GM11168 (cell line): Measurements from ENCODE around the gene POLR2J3.
"Not testable (repeated sequence)": the region's sequence is repeated elsewhere in the genome, so short reads cannot be mapped to it uniquely, and the experiment has no call there.

ENCODE experiments used
- in situ Hi-C: fragments of 300-500 bp; cut with MboI; formaldehyde crosslinking; loops from one replicate; pipeline ENCODE4 v1.12.0; 2022; ENCODE audit warnings: low sequenced_read_pairs; ENCODE audit not compliant: unreplicated experiment

The POLR2J3 gene

GRCh38 chr7:102592477-102593019, 20.2 kb upstream of the POLR2J3 start:
- in situ Hi-C loops = not testable (repeated sequence)

DNA sequence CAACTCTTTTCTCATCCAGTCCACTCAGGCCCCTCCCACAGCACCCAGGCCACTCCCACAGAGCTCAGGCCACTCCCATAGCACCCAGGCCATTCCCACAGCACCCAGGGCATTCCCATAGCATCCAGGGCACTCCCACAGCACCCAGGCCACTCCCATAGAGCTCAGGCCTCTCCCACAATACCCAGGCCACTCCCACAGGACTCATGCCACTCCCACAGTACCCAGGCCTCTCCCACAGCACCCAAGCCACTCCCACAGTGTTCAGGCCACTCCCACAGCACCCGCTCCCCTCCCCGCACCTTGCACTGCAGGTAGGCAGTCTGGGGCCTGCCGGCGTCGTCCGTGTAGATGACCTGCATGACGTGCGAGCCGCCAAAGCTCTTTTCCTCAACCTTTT, 17.5 kb upstream of the POLR2J3 start:
- in situ Hi-C loops = not testable (repeated sequence)

DNA sequence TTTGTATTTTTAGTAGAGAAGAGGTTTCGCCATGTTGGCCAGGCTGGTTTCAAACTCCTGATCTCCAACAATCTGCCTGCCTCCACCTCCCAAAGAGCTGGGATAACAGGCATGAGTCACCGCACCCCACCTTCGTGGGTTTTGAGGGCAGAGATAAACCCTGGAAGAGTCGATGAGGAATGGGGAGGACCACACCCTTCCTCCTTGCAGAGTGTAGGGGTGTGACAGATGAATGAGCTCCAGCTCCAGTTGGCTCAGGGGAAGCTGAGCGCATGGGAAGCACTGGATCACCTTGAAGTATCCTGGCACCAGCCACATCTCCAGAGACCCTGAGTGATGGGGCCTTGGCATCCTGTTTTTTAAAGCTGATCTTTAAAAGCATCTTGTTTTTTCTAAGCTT, 11.1 kb upstream of the POLR2J3 start:
- in situ Hi-C loops = not testable (repeated sequence)

- in situ Hi-C loops = not testable (repeated sequence)
Measured at GRCh38 chr7:102581722-102582121, 9.3 kb upstream of the POLR2J3 start.

- in situ Hi-C loops = not testable (repeated sequence)
Measured at GRCh38 chr7:102578486-102578885, 6.1 kb upstream of the POLR2J3 start.

DNA sequence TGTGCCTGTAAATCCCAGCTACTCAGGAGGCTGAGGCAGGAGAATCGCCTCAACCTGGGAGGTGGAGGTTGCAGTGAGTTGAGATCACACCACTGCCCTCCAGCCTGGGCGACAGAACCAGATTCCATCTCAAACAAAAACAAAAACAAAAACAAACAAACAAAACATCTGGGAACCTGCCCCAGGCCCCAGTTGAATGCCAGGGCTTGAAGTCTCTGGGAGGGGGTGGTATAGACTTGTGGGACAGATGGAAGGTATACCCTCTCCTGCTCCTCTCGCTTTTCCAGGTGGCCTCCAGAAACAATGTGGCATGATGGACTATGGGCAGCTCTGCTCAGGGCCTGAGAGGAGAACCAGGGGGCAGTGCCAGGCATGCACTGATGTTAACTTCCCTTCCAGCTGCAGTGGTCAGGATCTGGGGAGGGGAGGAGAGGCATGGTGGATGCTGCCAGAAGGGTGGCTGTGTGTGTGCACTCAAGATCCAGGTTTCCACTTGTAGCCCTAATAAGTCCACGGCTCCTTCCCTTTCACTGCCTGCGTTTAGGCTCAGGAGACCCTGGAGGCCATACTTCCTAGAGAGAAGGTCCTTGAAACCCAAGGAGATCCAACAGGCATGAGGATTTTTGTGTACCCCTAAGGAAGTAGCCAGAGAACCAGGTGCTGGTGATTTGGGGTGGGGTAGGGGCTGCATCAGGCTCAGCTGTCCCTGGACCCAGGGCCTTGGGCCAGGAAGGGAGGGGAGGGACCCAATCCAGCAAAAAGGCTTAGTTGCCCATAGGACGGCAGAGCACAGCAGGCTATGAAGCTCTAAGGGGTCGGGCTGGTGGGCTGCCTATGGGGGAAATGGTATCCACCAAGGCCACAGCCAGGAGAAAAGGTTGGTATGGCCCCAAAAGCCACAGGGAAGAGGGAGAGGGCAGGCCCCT, 5.2 kb upstream of the POLR2J3 start:
- in situ Hi-C loops = not testable (repeated sequence)

DNA sequence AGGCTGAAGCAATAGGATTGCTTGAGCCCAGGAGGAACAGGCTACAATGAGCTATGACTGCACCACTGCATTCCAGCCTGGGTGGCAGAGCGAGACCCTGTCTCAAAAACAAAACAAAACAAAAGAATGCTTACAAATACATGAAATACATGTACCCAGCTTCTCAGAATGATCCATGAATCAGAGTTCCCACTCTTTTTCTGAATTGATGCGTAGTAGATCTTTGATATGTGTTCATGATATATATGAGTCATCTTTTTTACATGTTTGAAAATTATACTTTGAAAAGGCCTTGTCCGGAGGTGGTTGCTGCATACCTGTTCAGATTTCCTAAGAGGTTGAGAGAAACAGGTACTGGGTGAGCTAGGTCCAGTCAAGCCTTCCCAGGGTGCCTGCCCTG, 4.0 kb upstream of the POLR2J3 start:
- in situ Hi-C loops = not testable (repeated sequence)

- in situ Hi-C loops = not testable (repeated sequence)
Measured at GRCh38 chr7:102574607-102575006, 2.2 kb upstream of the POLR2J3 start.

GRCh38 chr7:102568620-102569019, 3.8 kb downstream of the POLR2J3 start:
- in situ Hi-C loops = not testable (repeated sequence)

DNA sequence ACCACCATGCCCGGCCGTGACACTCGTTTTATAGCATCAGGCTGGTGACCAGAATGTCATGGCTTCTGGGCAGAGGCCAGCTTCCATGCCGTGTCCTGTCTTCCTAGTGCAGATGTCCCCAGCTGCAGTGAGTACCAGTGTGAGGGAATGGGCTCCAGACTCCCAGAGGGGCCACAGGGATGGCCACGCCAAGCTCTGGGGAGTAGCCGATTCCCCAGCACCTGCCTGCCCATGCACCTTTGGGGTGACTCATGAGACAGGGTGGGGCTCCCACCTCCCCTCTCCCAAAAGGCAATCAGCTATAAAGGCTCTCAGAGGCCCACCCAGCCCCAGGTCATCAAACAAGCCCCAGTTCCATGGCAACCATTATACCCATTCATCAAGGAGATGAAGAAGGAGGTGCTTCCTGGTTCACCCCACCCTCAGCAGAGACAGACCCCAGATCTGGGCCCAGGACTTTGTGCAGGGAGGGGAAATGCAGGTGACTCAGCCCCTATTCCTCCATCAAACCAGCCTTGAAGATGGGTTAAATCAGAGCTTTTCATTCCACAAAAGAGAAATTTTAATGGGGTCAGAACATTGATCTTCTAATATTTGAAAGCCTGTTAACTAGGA, 21.5 kb downstream of the POLR2J3 start, which contains the start of gene SPDYE2:
SPDYE2 (plus strand) TSS at position 419 of the 615 bp plus-strand sequence. CDS start 2,030 bp downstream, outside the sequence.
- in situ Hi-C loops = not testable (repeated sequence)

DNA sequence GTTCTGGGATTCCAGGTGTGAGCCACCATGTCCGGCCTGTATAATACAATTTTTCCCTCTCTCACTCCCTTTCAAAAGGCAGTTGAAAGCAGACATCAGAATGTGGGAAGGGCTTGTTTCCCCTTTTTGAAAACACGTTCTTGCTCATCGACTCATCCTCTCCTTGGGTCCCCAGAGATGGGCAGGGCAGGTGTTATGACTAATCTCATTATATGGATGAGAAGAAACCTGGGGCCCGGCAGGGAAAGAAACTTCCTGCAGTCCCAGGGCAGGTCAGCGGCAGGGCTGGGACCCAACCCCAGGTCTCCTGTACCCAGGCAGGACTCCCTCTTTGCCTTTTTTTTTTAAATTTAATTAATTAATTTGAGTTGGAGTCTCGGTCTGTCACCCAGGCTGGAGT, 26.0 kb downstream of the POLR2J3 start:
- in situ Hi-C loops = not testable (repeated sequence)

- in situ Hi-C loops = not testable (repeated sequence)
Measured at GRCh38 chr7:102545288-102545687, 27.1 kb downstream of the POLR2J3 start.

GRCh38 chr7:102544372-102544771, 28.0 kb downstream of the POLR2J3 start:
- in situ Hi-C loops = not testable (repeated sequence)

GRCh38 chr7:102543596-102543995, 28.8 kb downstream of the POLR2J3 start, which contains the start of gene UPK3BL2:
Gene UPK3BL2 (minus strand): TSS chr7:102543696. CDS start chr7:102543636, 60 bp downstream.
- in situ Hi-C loops = not testable (repeated sequence)

DNA sequence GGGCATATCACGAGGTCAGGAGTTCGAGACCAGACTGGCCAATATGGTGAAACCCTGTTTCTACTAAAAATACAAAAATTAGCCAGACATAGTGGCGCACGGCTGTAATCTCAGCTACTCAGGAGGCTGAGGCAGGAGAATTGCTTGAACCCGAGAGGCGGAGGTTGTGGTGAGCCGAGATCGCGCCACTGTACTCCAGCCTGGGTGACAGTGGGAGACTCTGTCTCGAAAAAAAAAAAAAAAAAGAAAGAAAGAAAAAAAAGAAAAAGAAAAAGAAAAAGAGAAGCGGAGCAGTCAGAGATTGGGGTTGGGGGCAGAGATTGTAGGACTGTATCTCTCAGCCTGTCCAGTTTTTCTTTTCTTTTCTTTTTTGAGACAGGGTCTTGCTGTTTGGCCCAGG, 29.6 kb downstream of the POLR2J3 start:
- in situ Hi-C loops = not testable (repeated sequence)

GRCh38 chr7:102542083-102542482, 30.3 kb downstream of the POLR2J3 start:
- in situ Hi-C loops = not testable (repeated sequence)

- in situ Hi-C loops = not testable (repeated sequence)
Measured at GRCh38 chr7:102540604-102541003, 31.8 kb downstream of the POLR2J3 start.

DNA sequence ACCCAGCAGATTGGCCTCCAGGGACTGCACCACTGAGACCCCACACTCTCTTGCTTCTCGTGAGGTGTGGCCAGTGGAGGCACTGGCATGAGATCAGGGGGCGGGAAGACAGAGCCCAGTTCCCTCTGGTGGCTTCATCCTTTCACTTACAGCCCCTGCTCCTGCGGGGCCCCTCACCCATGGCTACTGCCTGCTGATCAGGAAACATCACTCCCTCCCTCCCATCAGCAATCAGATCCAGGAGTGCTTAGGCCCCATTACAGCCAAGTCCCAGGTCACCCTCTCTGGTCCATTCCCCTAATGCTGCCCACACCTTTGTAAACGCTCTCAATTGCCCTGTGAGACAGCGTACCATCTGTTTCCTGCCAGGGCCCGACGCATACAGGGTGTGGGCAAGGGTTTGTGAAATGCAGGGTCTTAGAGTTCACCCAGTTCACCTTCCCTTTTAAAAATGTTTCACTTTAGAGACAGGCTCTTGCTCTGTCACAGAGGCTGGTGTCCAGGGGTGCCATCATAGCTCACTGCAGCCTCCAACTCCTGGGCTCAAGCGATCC, 37.2 kb downstream of the POLR2J3 start:
- in situ Hi-C loops = not testable (repeated sequence)

GRCh38 chr7:102532127-102532526, 40.3 kb downstream of the POLR2J3 start:
- in situ Hi-C loops = not testable (repeated sequence)

DNA sequence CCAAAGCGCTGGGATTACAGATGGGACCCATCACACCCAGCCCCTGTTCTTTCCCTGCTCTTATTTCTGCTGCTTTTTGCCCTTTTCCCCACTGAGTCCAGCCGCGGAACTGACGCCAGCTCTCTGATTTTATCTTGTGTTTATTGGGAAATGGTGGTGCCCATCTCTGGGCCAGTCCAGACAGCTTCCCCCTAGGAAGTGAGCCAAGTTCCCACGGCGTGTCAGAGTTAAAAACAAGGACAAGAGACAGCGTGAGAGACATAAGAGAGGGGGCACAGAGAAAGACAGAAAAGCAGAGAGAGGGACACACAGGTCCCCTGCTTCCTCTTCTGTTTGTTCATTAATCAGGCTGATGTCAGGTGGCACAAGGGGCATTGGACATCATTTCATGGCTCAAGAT, 40.8 kb downstream of the POLR2J3 start:
- in situ Hi-C loops = not testable (repeated sequence)
